Measurements from ENCODE around the gene BHLHE23.

GRCh38 chr20:62969939-62970306 lies 36.8 kb downstream of the BHLHE23 start:
- TF ChIP-seq CTCF (IDR thresholded peaks at IDR 0.05): no peak
- no peak for TF ChIP-seq POLR2AphosphoS5 (IDR thresholded peaks at IDR 0.05)
- no peak for TF ChIP-seq POLR2A (IDR thresholded peaks at IDR 0.05)

Data from suprapubic skin (tissue), 4 donors.